GM23338 (cell line): Measurements from ENCODE around the gene CCDC134. TPM values are rescaled to one million over a fixed set of nuclear protein-coding genes. Genes with fewer than 3 reads are reported as not detected.

Experiments used
- ATAC-seq: fragments of 200-7000 bp; cut with Tn5 transposase; 3 replicates; pipeline ENCODE4 v1.9.1; 2020
- DNase-seq: peaks from one replicate; pipeline ENCODE4 v3.0.0-alpha.2; 2015; ENCODE audit warnings: low spot score
- H2AFZ ChIP-seq: fragments of 200-600 bp; sonication (generic); 2 replicates; pipeline ENCODE4 v1.8.0; 2016; ENCODE audit warnings: antibody characterized with exemption, mild to moderate bottlenecking, moderate library complexity
- H3F3A ChIP-seq: fragments of 200-600 bp; sonication (generic); replicated peaks from 2 replicates; pipeline ENCODE4 v1.8.0; 2017; ENCODE audit warnings: antibody characterized with exemption, mixed run types, low read depth
- H3K27ac ChIP-seq: fragments of 200-600 bp; sonication (generic); 2 replicates; pipeline ENCODE4 v1.6.1; 2016; ENCODE audit warnings: low read depth
- H3K27me3 ChIP-seq: fragments of 200-600 bp; sonication (generic); 2 replicates; pipeline ENCODE4 v1.8.0; 2016; ENCODE audit warnings: mild to moderate bottlenecking, mixed run types, moderate library complexity; ENCODE audit not compliant: insufficient read depth
- H3K36me3 ChIP-seq: fragments of 200-600 bp; sonication (generic); 2 replicates; pipeline ENCODE4 v1.8.0; 2016; ENCODE audit warnings: mild to moderate bottlenecking; ENCODE audit not compliant: insufficient read depth
- H3K4me1 ChIP-seq: fragments of 200-600 bp; sonication (generic); 2 replicates; pipeline ENCODE4 v1.8.0; 2016; ENCODE audit warnings: mild to moderate bottlenecking, moderate library complexity; ENCODE audit not compliant: insufficient read depth
- H3K4me2 ChIP-seq: fragments of 200-600 bp; sonication (generic); 2 replicates; pipeline ENCODE4 v1.7.1; 2017; ENCODE audit warnings: mixed run types
- H3K4me3 ChIP-seq: fragments of 200-600 bp; sonication (generic); 2 replicates; pipeline ENCODE4 v1.6.1; 2016; ENCODE audit warnings: mixed run types
- H3K79me2 ChIP-seq: fragments of 200-600 bp; sonication (generic); replicated peaks from 2 replicates; pipeline ENCODE4 v1.8.0; 2017; ENCODE audit warnings: mild to moderate bottlenecking; ENCODE audit not compliant: insufficient read depth
- H3K9me2 ChIP-seq: fragments of 200-600 bp; sonication (generic); 2 replicates; pipeline ENCODE4 v1.8.0; 2017; ENCODE audit not compliant: insufficient read depth
- H4K20me1 ChIP-seq: fragments of 200-600 bp; sonication (generic); replicated peaks from 2 replicates; pipeline ENCODE4 v1.8.0; 2017; ENCODE audit warnings: mild to moderate bottlenecking; ENCODE audit not compliant: insufficient read depth
- H3K27ac Mint-ChIP-seq: 2 replicates; pipeline ENCODE4 v1.8.0; 2020; ENCODE audit warnings: inconsistent platforms, mild to moderate bottlenecking, moderate library complexity, mixed read lengths
- H3K27me3 Mint-ChIP-seq: 3 replicates; pipeline ENCODE4 v1.8.0; 2022; ENCODE audit warnings: low read depth, mild to moderate bottlenecking, moderate library complexity, mixed read lengths, inconsistent platforms; ENCODE audit not compliant: insufficient read depth, poor library complexity
- H3K36me3 Mint-ChIP-seq: 3 replicates; pipeline ENCODE4 v1.8.0; 2021; ENCODE audit warnings: low read depth, mild to moderate bottlenecking, inconsistent platforms, moderate library complexity, mixed read lengths
- H3K4me1 Mint-ChIP-seq: 3 replicates; pipeline ENCODE4 v1.8.0; 2020; ENCODE audit warnings: mild to moderate bottlenecking, inconsistent platforms, mixed read lengths
- H3K4me3 Mint-ChIP-seq: 3 replicates; pipeline ENCODE4 v1.8.0; 2021; ENCODE audit warnings: moderate library complexity, mild to moderate bottlenecking, inconsistent platforms, mixed read lengths
- H3K9me3 Mint-ChIP-seq: 3 replicates; pipeline ENCODE4 v1.8.0; 2020; ENCODE audit warnings: moderate library complexity, mild to moderate bottlenecking, inconsistent platforms, mixed read lengths
- CREB1 ChIP-seq: fragments of 250-450 bp; sonication (Bioruptor Pico); IDR thresholded peaks from 2 replicates; pipeline ENCODE4 v1.5.0; 2020; ENCODE audit warnings: low read depth, mild to moderate bottlenecking, moderate library complexity
- ETS1 ChIP-seq: IDR thresholded peaks from 2 replicates; pipeline ENCODE4 v1.6.1; 2016; ENCODE audit warnings: antibody characterized with exemption
- EZH2 ChIP-seq: fragments of 200-600 bp; sonication (generic); IDR thresholded peaks from one replicate; pipeline ENCODE4 v1.8.0; 2017; ENCODE audit warnings: antibody characterized with exemption, mild to moderate bottlenecking, low read depth; ENCODE audit not compliant: unreplicated experiment
- EZH2phosphoT487 ChIP-seq: fragments of 200-600 bp; sonication (generic); IDR thresholded peaks from one replicate; pipeline ENCODE4 v1.8.1; 2018; ENCODE audit warnings: antibody characterized with exemption; ENCODE audit not compliant: unreplicated experiment
- JUNB ChIP-seq: IDR thresholded peaks from one replicate; pipeline ENCODE4 v1.6.1; 2016; ENCODE audit warnings: antibody characterized with exemption; ENCODE audit not compliant: unreplicated experiment
- POLR2AphosphoS5 ChIP-seq: IDR thresholded peaks from 2 replicates; pipeline ENCODE4 v1.6.1; 2016; ENCODE audit warnings: antibody characterized with exemption, low read depth
- STAT1 ChIP-seq: IDR thresholded peaks from one replicate; pipeline ENCODE4 v1.6.1; 2016; ENCODE audit warnings: antibody characterized with exemption; ENCODE audit not compliant: unreplicated experiment
- ZNF114 ChIP-seq: fragments of 250-450 bp; sonication (Bioruptor Pico); IDR thresholded peaks from 2 replicates; pipeline ENCODE4 v1.5.0; 2020; ENCODE audit warnings: mild to moderate bottlenecking, moderate library complexity
- polyA plus RNA-seq: library from polyadenylated mRNA; unstranded; fragments of >200 nt; fragmentation: Nextera tagmentation; extraction: Ambion mirVana; gene quantifications from 2 replicates; pipeline ENCODE4 v1.2.1, GENCODE V29; 2016
- total RNA-seq: library from RNA; depleted of rRNA; stranded (reverse); fragments of >200 nt; shearing (Covaris generic); gene quantifications from 2 replicates; pipeline ENCODE4 v1.2.3, GENCODE V29; 2014
- TF ChIP-seq, protein P1 (sequence below): IDR thresholded peaks from one replicate; pipeline ENCODE4 v1.6.1; 2018; ENCODE audit warnings: antibody characterized with exemption; ENCODE audit not compliant: unreplicated experiment
- TF ChIP-seq, protein P2 (sequence below), 2 experiments: fragments of 200-600 bp in 1 of 2; sonication (generic) in 1 of 2; conservative IDR thresholded peaks; 2 replicates each; pipeline versions ENCODE4 v1.5.1 to v1.6.1; 2016 to 2017; ENCODE audit warnings: antibody characterized with exemption in 2 of 2, low read depth in 2 of 2, mild to moderate bottlenecking in 2 of 2, moderate library complexity in 1 of 2

Gene CCDC134
- total and polyA plus RNA-seq, 2 experiments from 2014 or later = 2.7 to 24.5 TPM

DNA sequence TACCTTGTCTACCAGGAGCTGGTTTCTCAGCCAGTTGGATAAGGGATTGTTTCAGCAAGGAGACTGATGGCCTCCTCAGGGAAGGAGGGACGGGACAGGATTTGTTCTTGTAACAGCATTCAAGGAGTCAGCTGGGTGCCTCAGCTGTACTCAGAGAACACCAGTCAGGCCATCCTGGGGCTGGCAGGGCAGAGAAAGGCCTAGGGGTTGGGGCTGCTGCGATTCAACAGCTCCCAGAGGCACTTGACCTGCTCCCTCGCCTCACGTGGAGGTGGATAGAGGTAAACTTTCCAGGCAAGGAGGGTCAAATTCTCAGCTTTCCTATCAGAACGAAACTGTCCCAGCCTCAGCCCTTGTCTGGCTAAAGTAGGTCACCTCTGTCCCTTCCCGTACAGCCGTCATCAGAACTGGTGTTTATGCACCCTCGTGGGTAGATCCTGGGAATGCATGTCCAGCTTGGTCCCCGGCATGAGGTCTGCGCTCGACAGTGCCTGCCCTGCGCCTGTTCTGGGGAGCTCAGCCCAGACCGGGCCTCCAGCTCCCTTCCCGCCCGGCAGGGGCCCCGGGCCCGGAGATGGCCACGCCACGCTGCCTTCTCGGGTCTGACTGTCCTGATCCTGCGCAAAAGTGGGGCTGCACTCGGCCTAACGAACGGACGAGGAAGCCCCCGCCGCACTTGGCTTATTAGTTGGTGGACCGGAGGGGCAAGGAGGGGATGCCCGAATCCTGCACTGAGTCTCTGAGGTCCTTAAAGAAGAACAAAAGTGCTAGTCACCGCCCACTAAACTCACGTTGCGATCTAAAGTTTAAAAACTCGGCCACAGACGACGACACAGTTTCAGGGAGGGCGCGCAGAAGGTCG lies 762 bp upstream of the CCDC134 start (continued):
- TF ChIP-seq, protein P1, sequence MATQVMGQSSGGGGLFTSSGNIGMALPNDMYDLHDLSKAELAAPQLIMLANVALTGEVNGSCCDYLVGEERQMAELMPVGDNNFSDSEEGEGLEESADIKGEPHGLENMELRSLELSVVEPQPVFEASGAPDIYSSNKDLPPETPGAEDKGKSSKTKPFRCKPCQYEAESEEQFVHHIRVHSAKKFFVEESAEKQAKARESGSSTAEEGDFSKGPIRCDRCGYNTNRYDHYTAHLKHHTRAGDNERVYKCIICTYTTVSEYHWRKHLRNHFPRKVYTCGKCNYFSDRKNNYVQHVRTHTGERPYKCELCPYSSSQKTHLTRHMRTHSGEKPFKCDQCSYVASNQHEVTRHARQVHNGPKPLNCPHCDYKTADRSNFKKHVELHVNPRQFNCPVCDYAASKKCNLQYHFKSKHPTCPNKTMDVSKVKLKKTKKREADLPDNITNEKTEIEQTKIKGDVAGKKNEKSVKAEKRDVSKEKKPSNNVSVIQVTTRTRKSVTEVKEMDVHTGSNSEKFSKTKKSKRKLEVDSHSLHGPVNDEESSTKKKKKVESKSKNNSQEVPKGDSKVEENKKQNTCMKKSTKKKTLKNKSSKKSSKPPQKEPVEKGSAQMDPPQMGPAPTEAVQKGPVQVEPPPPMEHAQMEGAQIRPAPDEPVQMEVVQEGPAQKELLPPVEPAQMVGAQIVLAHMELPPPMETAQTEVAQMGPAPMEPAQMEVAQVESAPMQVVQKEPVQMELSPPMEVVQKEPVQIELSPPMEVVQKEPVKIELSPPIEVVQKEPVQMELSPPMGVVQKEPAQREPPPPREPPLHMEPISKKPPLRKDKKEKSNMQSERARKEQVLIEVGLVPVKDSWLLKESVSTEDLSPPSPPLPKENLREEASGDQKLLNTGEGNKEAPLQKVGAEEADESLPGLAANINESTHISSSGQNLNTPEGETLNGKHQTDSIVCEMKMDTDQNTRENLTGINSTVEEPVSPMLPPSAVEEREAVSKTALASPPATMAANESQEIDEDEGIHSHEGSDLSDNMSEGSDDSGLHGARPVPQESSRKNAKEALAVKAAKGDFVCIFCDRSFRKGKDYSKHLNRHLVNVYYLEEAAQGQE = no peak
- TF ChIP-seq ETS1 (no peak), STAT1 (no peak), ZNF114 (CRISPR knock-in tag) (no peak), POLR2AphosphoS5 (no peak), EZH2phosphoT487 (no peak), JUNB (no peak), EZH2 (no peak), CREB1 (CRISPR knock-in tag) (no peak)
- TF ChIP-seq, protein P2, sequence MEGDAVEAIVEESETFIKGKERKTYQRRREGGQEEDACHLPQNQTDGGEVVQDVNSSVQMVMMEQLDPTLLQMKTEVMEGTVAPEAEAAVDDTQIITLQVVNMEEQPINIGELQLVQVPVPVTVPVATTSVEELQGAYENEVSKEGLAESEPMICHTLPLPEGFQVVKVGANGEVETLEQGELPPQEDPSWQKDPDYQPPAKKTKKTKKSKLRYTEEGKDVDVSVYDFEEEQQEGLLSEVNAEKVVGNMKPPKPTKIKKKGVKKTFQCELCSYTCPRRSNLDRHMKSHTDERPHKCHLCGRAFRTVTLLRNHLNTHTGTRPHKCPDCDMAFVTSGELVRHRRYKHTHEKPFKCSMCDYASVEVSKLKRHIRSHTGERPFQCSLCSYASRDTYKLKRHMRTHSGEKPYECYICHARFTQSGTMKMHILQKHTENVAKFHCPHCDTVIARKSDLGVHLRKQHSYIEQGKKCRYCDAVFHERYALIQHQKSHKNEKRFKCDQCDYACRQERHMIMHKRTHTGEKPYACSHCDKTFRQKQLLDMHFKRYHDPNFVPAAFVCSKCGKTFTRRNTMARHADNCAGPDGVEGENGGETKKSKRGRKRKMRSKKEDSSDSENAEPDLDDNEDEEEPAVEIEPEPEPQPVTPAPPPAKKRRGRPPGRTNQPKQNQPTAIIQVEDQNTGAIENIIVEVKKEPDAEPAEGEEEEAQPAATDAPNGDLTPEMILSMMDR (conservative IDR thresholded peaks at IDR 0.05; ENCODE audit: low read depth in 2 of 2) = no peak

DNA sequence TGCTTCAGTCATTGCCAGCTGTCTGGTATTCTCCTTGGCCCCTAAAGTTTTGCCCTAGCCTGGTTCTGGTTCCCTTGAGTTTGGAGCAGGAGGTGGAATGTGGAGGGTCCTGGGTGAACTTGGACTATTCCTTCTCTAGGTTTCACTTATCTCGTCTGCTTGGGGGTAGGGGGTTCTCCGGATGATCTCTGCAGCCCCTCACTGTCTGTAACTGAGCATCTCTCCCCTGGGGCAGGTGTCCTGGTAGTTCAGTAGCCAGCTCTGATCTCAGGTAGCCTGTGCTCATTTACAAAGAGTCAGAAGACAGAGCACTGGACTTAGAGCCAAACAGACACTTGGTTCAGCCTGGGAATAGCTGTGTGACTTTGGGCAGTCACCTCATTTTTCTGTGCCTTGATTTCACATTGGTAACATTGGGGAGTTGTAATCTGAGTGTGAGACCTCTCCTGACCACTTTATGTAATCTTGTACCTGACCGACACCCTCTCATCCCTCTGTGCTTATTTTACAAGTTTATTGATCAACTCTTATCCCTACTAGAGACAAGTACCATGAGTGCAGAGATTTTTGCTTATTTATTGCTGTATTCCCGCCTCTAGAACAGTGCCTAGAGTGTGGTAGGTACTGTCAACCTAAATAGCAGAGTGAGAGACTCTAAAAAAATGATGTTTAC lies 804 bp downstream of the CCDC134 start:
- Histone ChIP-seq H3K27ac (peak overlapping the region; percentile 94; the same call in 1 of the 2 replicates), H4K20me1 (peaks cover 3% of the 10 kb centered on the region; the same call in 1 of the 2 replicates), H3K4me2 (peak overlapping the region; percentile 99), H3F3A (peaks cover 8% of the 10 kb centered on the region; the same call in 1 of the 2 replicates), H3K79me2 (peaks cover 49% of the 10 kb centered on the region), H2AFZ (peak overlapping the region; percentile 86), H3K27me3 (no peaks in the 10 kb centered on the region), H3K9me2 (no peaks in the 10 kb centered on the region), H3K4me3 (peak overlapping the region; percentile 94), H3K4me1 (peaks cover 19% of the 10 kb centered on the region), H3K36me3 (no peaks in the 10 kb centered on the region; the same call in 1 of the 2 replicates)
- H3K27me3 Mint-ChIP-seq = peaks cover 5% of the 10 kb centered on the region
- H3K4me3 Mint-ChIP-seq = peak overlapping the region; percentile 89
- H3K9me3 Mint-ChIP-seq = no peaks in the 10 kb centered on the region
- ATAC-seq (no peak), DNase-seq (no peak)
- H3K36me3 Mint-ChIP-seq = peaks cover 7% of the 10 kb centered on the region; the same call in 2 of the 3 replicates
- H3K4me1 Mint-ChIP-seq = peaks cover 22% of the 10 kb centered on the region
- peak overlapping the region; percentile 97 for H3K27ac Mint-ChIP-seq
- no peak for TF ChIP-seq ETS1
